GM21825 (cell line): Measurements from ENCODE around the gene TMEM215.

Experiments
- ATAC-seq: cut with Tn5 transposase; IDR thresholded peaks from one replicate; pipeline ENCODE4 v1.9.1; 2021; ENCODE audit warnings: mild to moderate bottlenecking, moderate library complexity; ENCODE audit not compliant: unreplicated experiment

The TMEM215 gene

DNA sequence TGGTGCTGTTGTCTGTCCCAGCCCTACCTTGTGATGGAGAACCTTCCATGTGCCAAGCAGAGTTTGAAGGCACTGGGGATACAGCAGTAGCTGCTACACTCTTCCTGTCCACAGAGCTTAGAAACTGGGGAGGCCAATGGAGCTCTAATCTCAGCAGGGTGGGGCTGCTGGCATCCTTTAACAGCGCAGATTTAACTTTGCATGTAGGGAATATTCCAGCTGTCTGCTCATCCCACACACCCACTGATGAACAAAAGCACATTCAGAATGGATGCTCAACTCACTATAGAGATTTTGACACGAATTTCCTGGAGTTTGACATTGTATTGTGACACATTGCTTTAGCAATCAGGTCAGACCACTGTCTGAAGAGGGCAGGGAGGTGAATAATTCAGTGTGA lies 49.0 kb downstream of the TMEM215 start:
- no peak for ATAC-seq
